Lower leg skin (tissue), 4 donors: ENCODE results near the gene RUNX2. TPM values are rescaled to one million over a fixed set of nuclear protein-coding genes. Genes with fewer than 3 reads are reported as not detected.

Experiments
- DNase-seq, 2 donors: peaks; one replicate each; pipeline ENCODE4 v3.0.0-alpha.2; 2019; ENCODE audit warnings: low spot score in 2 of 2
- H3K4me3 ChIP-seq: fragments of 200-600 bp; sonication (generic); 2 replicates; pipeline ENCODE4 v1.5.1; 2017; ENCODE audit warnings: mild to moderate bottlenecking, low read depth; ENCODE audit not compliant: poor library complexity, severe bottlenecking
- POLR2A ChIP-seq, 2 donors: fragments of 450-650 bp; IDR thresholded peaks; one replicate each; pipeline ENCODE4 v1.6.1; 2016 to 2017; ENCODE audit warnings: antibody characterized with exemption in 2 of 2, mild to moderate bottlenecking in 1 of 2, moderate library complexity in 1 of 2
- WGBS, 2 donors: methylation state at CpG; one replicate each; pipeline ENCODE4 v1.1.5; 2018; 5-methylcytosine and 5-hydroxymethylcytosine counted together
- intact Hi-C: fragments of 100-400 bp; cut with DNase I; formaldehyde crosslinking; loops from one replicate; pipeline ENCODE4 v1.15.0; 2023; ENCODE audit warnings: low total_unique reads
- total RNA-seq, 4 donors: library from RNA; depleted of rRNA; stranded (reverse); fragments of >200 nt; gene quantifications; one replicate each; pipeline ENCODE4 v1.1.0, GENCODE V29; 2016
- TF ChIP-seq, protein P1 (sequence below), 3 donors: fragments of 450-650 bp; IDR thresholded peaks; one replicate each; pipeline ENCODE4 v1.5.1; 2016; ENCODE audit warnings: antibody characterized with exemption in 3 of 3, mild to moderate bottlenecking in 3 of 3, moderate library complexity in 2 of 3

Gene RUNX2
- total RNA-seq, 4 donors from 2014 or later: 1.8 to 4.8 (median 3.1) TPM

DNA sequence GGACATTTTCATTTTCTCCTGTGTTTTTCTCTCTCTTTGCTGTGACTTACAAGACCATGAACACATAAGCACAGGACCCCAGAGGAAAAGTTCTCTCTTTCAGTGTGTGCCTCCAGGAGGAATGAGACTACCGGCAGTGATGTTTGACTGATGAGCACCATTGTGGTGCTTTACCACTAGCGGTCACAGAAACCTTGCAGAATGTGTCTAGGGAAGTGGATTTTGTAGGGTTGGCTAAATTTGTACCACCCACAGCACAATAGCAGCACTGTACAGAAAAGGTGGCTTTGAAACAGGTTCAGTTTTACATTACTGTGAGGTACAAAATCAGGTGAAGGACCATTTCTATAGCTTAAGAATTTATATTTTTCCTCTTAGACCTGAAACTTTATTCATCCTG lies 351.5 kb downstream of the RUNX2 start:
- intact Hi-C loops: no loop called here
- no peak overlapping the region for H3K4me3 ChIP-seq
- 88 to 95% methylated on average over 2 of the region's 2 CpGs for WGBS, 2 donors
- no peak for TF ChIP-seq POLR2A (IDR thresholded peaks at IDR 0.05)
- TF ChIP-seq, protein P1, sequence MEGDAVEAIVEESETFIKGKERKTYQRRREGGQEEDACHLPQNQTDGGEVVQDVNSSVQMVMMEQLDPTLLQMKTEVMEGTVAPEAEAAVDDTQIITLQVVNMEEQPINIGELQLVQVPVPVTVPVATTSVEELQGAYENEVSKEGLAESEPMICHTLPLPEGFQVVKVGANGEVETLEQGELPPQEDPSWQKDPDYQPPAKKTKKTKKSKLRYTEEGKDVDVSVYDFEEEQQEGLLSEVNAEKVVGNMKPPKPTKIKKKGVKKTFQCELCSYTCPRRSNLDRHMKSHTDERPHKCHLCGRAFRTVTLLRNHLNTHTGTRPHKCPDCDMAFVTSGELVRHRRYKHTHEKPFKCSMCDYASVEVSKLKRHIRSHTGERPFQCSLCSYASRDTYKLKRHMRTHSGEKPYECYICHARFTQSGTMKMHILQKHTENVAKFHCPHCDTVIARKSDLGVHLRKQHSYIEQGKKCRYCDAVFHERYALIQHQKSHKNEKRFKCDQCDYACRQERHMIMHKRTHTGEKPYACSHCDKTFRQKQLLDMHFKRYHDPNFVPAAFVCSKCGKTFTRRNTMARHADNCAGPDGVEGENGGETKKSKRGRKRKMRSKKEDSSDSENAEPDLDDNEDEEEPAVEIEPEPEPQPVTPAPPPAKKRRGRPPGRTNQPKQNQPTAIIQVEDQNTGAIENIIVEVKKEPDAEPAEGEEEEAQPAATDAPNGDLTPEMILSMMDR (IDR thresholded peaks at IDR 0.05): no peak
- no peak for DNase-seq

GRCh38 chr6:45681860-45682511 lies 353.9 kb downstream of the RUNX2 start:
- DNase-seq: no peak
- TF ChIP-seq, protein P1 (IDR thresholded peaks at IDR 0.05): no peak
- no peak for TF ChIP-seq POLR2A (IDR thresholded peaks at IDR 0.05)
- intact Hi-C loops: no loop called here
- no peak overlapping the region for H3K4me3 ChIP-seq
- WGBS, 2 donors: 63 to 73% methylated on average over 4 of the region's 4 CpGs

DNA sequence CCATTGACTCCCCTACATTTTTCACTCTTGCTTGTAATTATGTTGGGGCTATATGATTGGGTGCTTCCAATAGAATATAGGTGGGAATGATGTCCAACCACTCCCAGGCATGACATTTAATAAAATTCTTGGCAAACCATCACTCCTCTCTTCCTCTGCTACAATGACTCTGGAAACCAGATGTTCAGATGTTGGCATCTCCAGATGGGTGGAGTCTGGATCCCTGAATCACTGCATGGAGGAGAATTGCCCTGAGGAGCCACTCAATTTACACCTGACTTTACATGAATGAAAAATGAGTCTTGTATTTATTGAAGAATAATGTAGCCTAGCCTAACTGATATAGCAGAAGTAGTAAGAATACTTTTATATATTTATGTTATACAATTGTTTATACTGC lies 356.3 kb downstream of the RUNX2 start:
- intact Hi-C loops: no loop called here
- DNase-seq: no peak
- no peak overlapping the region for H3K4me3 ChIP-seq
- no peak for TF ChIP-seq POLR2A (IDR thresholded peaks at IDR 0.05)
- TF ChIP-seq, protein P1 (IDR thresholded peaks at IDR 0.05): no peak

DNA sequence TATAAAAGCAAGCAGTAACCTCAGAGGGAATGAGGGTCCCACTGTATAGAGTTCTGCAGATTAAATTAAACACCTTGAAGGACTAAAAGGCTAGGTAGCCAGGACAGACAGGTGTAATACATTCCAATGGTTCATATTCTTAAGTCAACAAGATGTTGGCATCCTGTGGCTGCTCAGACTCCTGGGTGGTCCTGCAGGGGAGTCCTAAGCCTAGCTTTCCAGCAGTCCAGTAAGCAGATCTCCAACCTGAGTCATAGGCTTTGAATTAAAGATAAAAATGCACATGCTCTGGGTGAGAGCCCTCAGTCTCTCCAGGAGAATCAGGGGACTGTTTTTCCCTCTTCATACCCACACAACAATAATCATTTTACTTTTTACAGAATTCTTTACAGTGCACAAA lies 356.9 kb downstream of the RUNX2 start:
- no peak overlapping the region for H3K4me3 ChIP-seq
- intact Hi-C loops: no loop called here
- DNase-seq: no peak
- TF ChIP-seq, protein P1 (IDR thresholded peaks at IDR 0.05): no peak
- TF ChIP-seq POLR2A (IDR thresholded peaks at IDR 0.05): no peak

DNA sequence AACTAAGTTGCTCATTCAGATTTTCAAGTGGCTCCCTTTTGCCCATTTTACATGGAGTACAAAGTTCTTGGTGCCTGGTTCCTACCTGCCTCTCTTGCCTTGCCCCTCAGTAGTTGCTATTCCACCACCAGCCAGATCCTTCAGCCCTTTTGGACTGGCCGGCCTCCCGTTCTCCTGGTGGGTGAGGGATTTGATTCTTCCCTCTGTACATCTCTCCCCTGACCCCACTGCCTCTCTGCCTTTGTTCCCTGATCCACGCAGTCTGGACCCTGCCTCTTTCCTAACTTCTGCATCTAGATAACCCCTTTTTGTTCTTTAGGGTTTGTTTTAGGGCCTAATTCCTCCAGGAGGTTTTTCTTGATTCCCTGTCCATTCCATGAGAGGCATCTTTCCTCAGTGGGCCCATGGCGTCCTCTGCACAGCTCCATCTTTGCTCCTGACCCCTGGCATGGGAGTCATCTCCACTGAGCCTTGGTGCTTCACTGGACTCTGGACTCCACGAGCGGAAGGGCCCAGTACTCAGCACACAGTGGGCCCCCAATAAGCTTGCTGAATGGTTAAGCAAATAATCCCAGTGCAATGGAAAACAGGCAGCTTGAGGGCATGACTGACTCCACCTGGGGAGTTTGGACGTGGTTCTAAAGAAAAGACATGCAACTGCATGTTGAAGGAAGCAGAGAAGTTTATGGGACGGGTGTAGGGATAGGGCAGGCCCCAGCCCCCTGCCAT lies 358.9 kb downstream of the RUNX2 start:
- TF ChIP-seq, protein P1 (IDR thresholded peaks at IDR 0.05): no peak
- TF ChIP-seq POLR2A (IDR thresholded peaks at IDR 0.05): no peak
- DNase-seq: no peak
- 89 to 90% methylated on average over 8 of the region's 8 CpGs for WGBS, 2 donors
- H3K4me3 ChIP-seq: no peak overlapping the region
- intact Hi-C loops: no loop called here
